GM06990 (cell line): ENCODE data around the gene ERVMER34-1.
A peak's percentile ranks its signal among the peaks of the same experiment; 100 is the strongest.

ENCODE experiments used
- DNase-seq: peaks from one replicate; pipeline ENCODE4 v3.0.0-alpha.2; 2011; ENCODE audit not compliant: insufficient read length; ENCODE audit errors: extremely low read depth
- H3K27me3 ChIP-seq: replicated peaks from 2 replicates; pipeline ENCODE4 v1.6.0; 2011; ENCODE audit warnings: low read length; ENCODE audit not compliant: control insufficient read depth, insufficient read depth
- H3K36me3 ChIP-seq: 2 replicates; pipeline ENCODE4 v1.5.1; 2011; ENCODE audit warnings: low read length; ENCODE audit not compliant: control insufficient read depth, insufficient read depth
- H3K4me3 ChIP-seq: replicated peaks from 2 replicates; pipeline ENCODE4 v1.5.1; 2011; ENCODE audit warnings: low read depth, mild to moderate bottlenecking, control low read depth, low read length
- CTCF ChIP-seq: IDR thresholded peaks from 2 replicates; pipeline ENCODE4 v1.5.1; 2011; ENCODE audit warnings: low read length, control low read depth, mild to moderate bottlenecking, inconsistent platforms; ENCODE audit not compliant: insufficient read depth, poor library complexity, severe bottlenecking

Gene ERVMER34-1

GRCh38 chr4:52716364-52717151, 34.7 kb downstream of the ERVMER34-1 start:
- Histone ChIP-seq H3K36me3 (peaks cover 10% of the 10 kb centered on the region), H3K27me3 (no peaks in the 10 kb centered on the region), H3K4me3 (no peak overlapping the region)
- no peak for DNase-seq
- TF ChIP-seq CTCF: no peak

- H3K27me3 ChIP-seq: no peaks in the 10 kb centered on the region
- TF ChIP-seq CTCF: no peak
- H3K4me3 ChIP-seq: peak overlapping the region; percentile 88
- no peak for DNase-seq
- H3K36me3 ChIP-seq: peaks cover 10% of the 10 kb centered on the region
Measured at GRCh38 chr4:52715914-52716313, 35.3 kb downstream of the ERVMER34-1 start.

GRCh38 chr4:52715255-52715897, 35.8 kb downstream of the ERVMER34-1 start:
- Histone ChIP-seq H3K27me3 (no peaks in the 10 kb centered on the region), H3K36me3 (peaks cover 10% of the 10 kb centered on the region), H3K4me3 (peak overlapping the region; percentile 88)
- no peak for TF ChIP-seq CTCF
- DNase-seq: no peak

- DNase-seq: no peak
- no peak for TF ChIP-seq CTCF
- peak overlapping the region; percentile 88 for H3K4me3 ChIP-seq
- H3K27me3 ChIP-seq: no peaks in the 10 kb centered on the region
- peaks cover 10% of the 10 kb centered on the region for H3K36me3 ChIP-seq
Measured at GRCh38 chr4:52714597-52715254, 36.5 kb downstream of the ERVMER34-1 start.

GRCh38 chr4:52713456-52713937, 37.7 kb downstream of the ERVMER34-1 start:
- Histone ChIP-seq H3K36me3 (peaks cover 10% of the 10 kb centered on the region), H3K4me3 (peak overlapping the region; percentile 88), H3K27me3 (no peaks in the 10 kb centered on the region)
- TF ChIP-seq CTCF: no peak
- DNase-seq: no peak
